IMR-90 (cell line): Measurements from ENCODE around the gene CIT. TPM values are rescaled to one million over a fixed set of nuclear protein-coding genes. Genes with fewer than 3 reads are reported as not detected.

Experiments
- ATAC-seq: fragments of 200-7000 bp; cut with Tn5 transposase; 2 replicates; pipeline ENCODE4 v1.9.1; 2020; ENCODE audit warnings: low read depth, mild to moderate bottlenecking, moderate library complexity
- BruUV-seq: library from RNA; stranded (reverse); fragments of 400-500 nt; replicated peaks from 2 replicates; lab custom pipeline; 2021; lab: Mats Ljungman, UMichigan
- CTCF ChIA-PET: fragments of 300-600 bp; formaldehyde crosslinking; extraction: SDS; loops from one replicate; lab custom pipeline; 2021; ENCODE audit warnings: antibody characterized with exemption; lab: Yijun Ruan, JAX
- POLR2A ChIA-PET: fragments of 300-600 bp; sonication (Branson Sonifier 250); formaldehyde crosslinking; loops from one replicate; lab custom pipeline; 2022; ENCODE audit warnings: antibody characterized with exemption; ENCODE audit not compliant: unreplicated experiment; lab: Charles Lee
- DNase-seq: peaks from one replicate; pipeline ENCODE4 v3.0.0; 2013
- H2AFZ ChIP-seq: replicated peaks from 2 replicates; pipeline ENCODE3; 2013; ENCODE audit warnings: low read length, mild to moderate bottlenecking; ENCODE audit not compliant: poor library complexity
- H2AK5ac ChIP-seq: 2 replicates; pipeline ENCODE4 v1.6.1; 2013; ENCODE audit warnings: low read depth, low read length, inconsistent platforms
- H2AK9ac ChIP-seq: replicated peaks from 2 replicates; pipeline ENCODE3; 2013; ENCODE audit warnings: mild to moderate bottlenecking, low read depth, low read length, moderate library complexity; ENCODE audit not compliant: poor library complexity
- H2BK120ac ChIP-seq: 2 replicates; pipeline ENCODE4 v1.6.1; 2013; ENCODE audit warnings: low read depth, low read length, inconsistent platforms
- H2BK15ac ChIP-seq: 3 replicates; pipeline ENCODE4 v1.6.1; 2013; ENCODE audit warnings: low read depth, low read length, inconsistent platforms
- H2BK20ac ChIP-seq: 2 replicates; pipeline ENCODE4 v1.6.1; 2013; ENCODE audit warnings: low read depth, mild to moderate bottlenecking, inconsistent platforms, low read length, moderate library complexity
- H2BK5ac ChIP-seq: 2 replicates; pipeline ENCODE4 v1.6.1; 2013; ENCODE audit warnings: mild to moderate bottlenecking, low read depth, low read length, inconsistent platforms; ENCODE audit not compliant: poor library complexity, severe bottlenecking
- H3K14ac ChIP-seq: replicated peaks from 2 replicates; pipeline ENCODE4 v1.6.1; 2013; ENCODE audit warnings: low read depth, low read length, inconsistent platforms
- H3K18ac ChIP-seq: 2 replicates; pipeline ENCODE4 v1.6.1; 2013; ENCODE audit warnings: low read depth, low read length, control low read depth
- H3K23ac ChIP-seq: 2 replicates; pipeline ENCODE4 v1.6.1; 2013; ENCODE audit warnings: low read depth, low read length, inconsistent platforms
- H3K27ac ChIP-seq: 2 replicates; pipeline ENCODE4 v1.5.1; 2013; ENCODE audit warnings: mild to moderate bottlenecking, control low read depth, low read length; ENCODE audit not compliant: insufficient read depth
- H3K27me3 ChIP-seq: 2 replicates; pipeline ENCODE4 v1.6.1; 2013; ENCODE audit warnings: low read length; ENCODE audit not compliant: control insufficient read depth, insufficient read depth
- H3K36me3 ChIP-seq: 2 replicates; pipeline ENCODE4 v1.6.1; 2013; ENCODE audit warnings: low read length, mixed read lengths; ENCODE audit not compliant: control insufficient read depth, insufficient read depth
- H3K4ac ChIP-seq: 2 replicates; pipeline ENCODE4 v1.6.1; 2013; ENCODE audit warnings: low read depth, low read length, inconsistent platforms
- H3K4me1 ChIP-seq: 2 replicates; pipeline ENCODE4 v1.6.1; 2013; ENCODE audit warnings: low read length, mixed read lengths; ENCODE audit not compliant: control insufficient read depth, insufficient read depth
- H3K4me2 ChIP-seq: 2 replicates; pipeline ENCODE4 v1.6.1; 2013; ENCODE audit warnings: low read depth, mild to moderate bottlenecking, control low read depth, low read length, moderate library complexity
- H3K4me3 ChIP-seq: 2 replicates; pipeline ENCODE4 v1.5.1; 2013; ENCODE audit warnings: low read depth, mild to moderate bottlenecking, control low read depth, low read length, moderate library complexity; ENCODE audit not compliant: insufficient read depth
- H3K56ac ChIP-seq: 2 replicates; pipeline ENCODE4 v1.6.1; 2013; ENCODE audit warnings: low read length, inconsistent platforms; ENCODE audit not compliant: insufficient read depth; ENCODE audit errors: extremely low read depth
- H3K79me1 ChIP-seq, 2 experiments: 2 replicates each; pipeline ENCODE4 v1.6.1; 2013; ENCODE audit warnings: low read length in 2 of 2, inconsistent platforms in 1 of 2, low read depth in 1 of 2
- H3K9ac ChIP-seq: 2 replicates; pipeline ENCODE4 v1.6.1; 2013; ENCODE audit warnings: low read depth, low read length, control low read depth
- H3K9me1 ChIP-seq: 2 replicates; pipeline ENCODE4 v1.6.1; 2013; ENCODE audit warnings: low read length, inconsistent platforms; ENCODE audit not compliant: insufficient read depth
- H3K9me3 ChIP-seq: 2 replicates; pipeline ENCODE4 v1.6.1; 2013; ENCODE audit warnings: low read length; ENCODE audit not compliant: control insufficient read depth, insufficient read depth
- H4K20me1 ChIP-seq: 2 replicates; pipeline ENCODE4 v1.6.1; 2013; ENCODE audit warnings: low read length, inconsistent platforms; ENCODE audit not compliant: insufficient read depth
- H4K5ac ChIP-seq: 2 replicates; pipeline ENCODE4 v1.6.1; 2013; ENCODE audit warnings: mild to moderate bottlenecking, low read depth, low read length, control low read depth
- H4K8ac ChIP-seq, 2 experiments: 2 replicates each; pipeline ENCODE4 v1.6.1; 2013; ENCODE audit warnings: low read depth in 2 of 2, low read length in 2 of 2, control low read depth in 1 of 2, inconsistent platforms in 1 of 2
- H4K91ac ChIP-seq: 2 replicates; pipeline ENCODE4 v1.6.1; 2013; ENCODE audit warnings: low read depth, low read length, inconsistent platforms; ENCODE audit not compliant: insufficient read depth
- BHLHE40 ChIP-seq: fragments of 150-350 bp; IDR thresholded peaks from 2 replicates; pipeline ENCODE4 v1.6.1; 2016; ENCODE audit warnings: mild to moderate bottlenecking, low read depth, low read length
- CEBPB ChIP-seq: IDR thresholded peaks from 2 replicates; pipeline ENCODE4 v1.6.1; 2012; ENCODE audit warnings: low read depth, low read length, improper control_type of control experiment
- CHD1 ChIP-seq: IDR thresholded peaks from 2 replicates; pipeline ENCODE4 v1.6.1; 2012; ENCODE audit warnings: low read depth, low read length, improper control_type of control experiment
- FOS ChIP-seq: fragments of 150-350 bp; IDR thresholded peaks from 2 replicates; pipeline ENCODE4 v1.6.1; 2016; ENCODE audit warnings: low read depth, low read length
- MAFK ChIP-seq: IDR thresholded peaks from 2 replicates; pipeline ENCODE4 v1.6.1; 2012; ENCODE audit warnings: low read depth, low read length, improper control_type of control experiment
- MAZ ChIP-seq: IDR thresholded peaks from 2 replicates; pipeline ENCODE4 v1.6.1; 2012; ENCODE audit warnings: low read depth, mild to moderate bottlenecking, low read length, improper control_type of control experiment, moderate library complexity, borderline replicate concordance
- MXI1 ChIP-seq: IDR thresholded peaks from 2 replicates; pipeline ENCODE4 v1.6.1; 2012; ENCODE audit warnings: low read depth, mild to moderate bottlenecking, low read length, moderate library complexity, borderline replicate concordance
- NFE2L2 ChIP-seq: fragments of 150-350 bp; IDR thresholded peaks from 2 replicates; pipeline ENCODE4 v1.6.1; 2016; ENCODE audit warnings: low read depth, mild to moderate bottlenecking, low read length
- POLR2A ChIP-seq: IDR thresholded peaks from 2 replicates; pipeline ENCODE4 v1.6.1; 2012; ENCODE audit warnings: mild to moderate bottlenecking, low read depth, low read length
- RAD21 ChIP-seq: IDR thresholded peaks from 2 replicates; pipeline ENCODE4 v1.6.1; 2012; ENCODE audit warnings: low read length, improper control_type of control experiment
- RCOR1 ChIP-seq: IDR thresholded peaks from 2 replicates; pipeline ENCODE4 v1.6.1; 2012; ENCODE audit warnings: mild to moderate bottlenecking, low read length, improper control_type of control experiment; ENCODE audit not compliant: insufficient replicate concordance
- RFX5 ChIP-seq: IDR thresholded peaks from 2 replicates; pipeline ENCODE4 v1.8.0; 2012; ENCODE audit warnings: low read depth, mild to moderate bottlenecking, low read length, moderate library complexity
- SMC3 ChIP-seq: fragments of 150-350 bp; IDR thresholded peaks from 2 replicates; pipeline ENCODE4 v1.6.1; 2016; ENCODE audit warnings: low read depth, mild to moderate bottlenecking, antibody characterized with exemption, low read length, moderate library complexity
- WGBS, 2 experiments: methylation state at CpG; one replicate each; pipeline versions ENCODE4 v1.1.5 to v1.1.7; 2013; ENCODE audit warnings: missing lambda C conversion rate in 2 of 2; ENCODE audit not compliant: insufficient read length in 1 of 2; ENCODE audit errors: extremely low coverage in 2 of 2; 5-methylcytosine and 5-hydroxymethylcytosine counted together
- dilution Hi-C: fragments of 300-500 bp; cut with HindIII; formaldehyde crosslinking; loops from one replicate; pipeline ENCODE4 v1.14.3; 2018; ENCODE audit warnings: low sequenced_read_pairs; ENCODE audit not compliant: unreplicated experiment
- in situ Hi-C: fragments of 300-500 bp; cut with MboI; formaldehyde crosslinking; loops from 3 replicates; pipeline ENCODE4 v1.14.3; 2019; ENCODE audit warnings: low sequenced_read_pairs, inconsistent platforms, mixed read lengths
- intact Hi-C: fragments of 100-400 bp; cut with micrococcal nuclease; formaldehyde crosslinking; loops from 2 replicates; pipeline ENCODE4 v1.10.0; 2022
- polyA plus RNA-seq, 3 experiments: library from polyadenylated mRNA; depleted of rRNA; stranded (reverse); fragments of >200 nt; gene quantifications; 2 replicates each; pipeline ENCODE4 v1.2.3, GENCODE V29; 2012; ENCODE audit warnings: low replicate concordance in 1 of 3
- total RNA-seq: library from RNA; depleted of rRNA; stranded (reverse); fragments of >200 nt; gene quantifications from 2 replicates; pipeline ENCODE4 v1.2.3, GENCODE V29; 2012
- TF ChIP-seq, protein P1 (sequence below): fragments of 150-350 bp; IDR thresholded peaks from 2 replicates; pipeline ENCODE4 v1.6.1; 2016; ENCODE audit warnings: low read depth, mild to moderate bottlenecking, low read length, moderate library complexity, borderline replicate concordance
- TF ChIP-seq, protein P2 (sequence below): conservative IDR thresholded peaks from 2 replicates; pipeline ENCODE4 v1.5.1; 2012; ENCODE audit warnings: mild to moderate bottlenecking, low read depth, low read length, improper control_type of control experiment
- TF ChIP-seq, protein P3 (sequence below): fragments of 150-350 bp; IDR thresholded peaks from 2 replicates; pipeline ENCODE4 v1.6.1; 2017; ENCODE audit warnings: mild to moderate bottlenecking, antibody characterized with exemption, low read length, low read depth

Gene CIT
- total and polyA plus RNA-seq, 2 of the 4 experiments (the other 2 are of a cell fraction): 13.1 to 21.0 TPM

DNA sequence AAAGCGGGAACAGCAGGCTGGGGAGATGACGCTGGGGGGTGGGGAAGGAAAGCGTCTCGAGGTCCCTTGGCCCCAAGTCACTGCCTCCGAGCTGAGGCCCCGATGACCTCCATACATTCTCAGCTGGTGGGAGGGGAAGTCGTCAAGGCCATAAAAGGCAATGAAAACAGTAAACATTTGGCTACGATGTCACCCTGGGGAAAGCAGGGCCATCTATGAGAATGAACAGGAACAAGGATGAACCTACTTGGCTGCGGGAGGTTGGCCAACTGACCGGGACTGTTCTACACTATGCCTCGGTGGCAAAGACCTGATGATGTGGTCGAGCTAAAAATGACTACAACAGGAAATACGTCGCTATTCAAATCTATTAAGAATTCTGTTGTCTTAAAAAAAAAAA, 189.7 kb downstream of the CIT start:
- Histone ChIP-seq H3K27ac (no peak overlapping the region), H3K9ac (no peak overlapping the region), H2BK5ac (no peak overlapping the region), H3K9me3 (no peaks in the 10 kb centered on the region), H4K5ac (no peak overlapping the region), H4K8ac (no peak overlapping the region), H3K23ac (no peak overlapping the region), H3K56ac (no peak overlapping the region), H3K9me1 (peaks cover 6% of the 10 kb centered on the region; the same call in 1 of the 2 replicates), H2AK5ac (no peak overlapping the region), H3K14ac (no peak overlapping the region), H3K36me3 (0 out of 2 replicates have a peak, but pooled peaks cover 3% of the 10 kb centered on the region), H2BK15ac (no peak overlapping the region), H2AK9ac (no peak overlapping the region), H3K4ac (no peak overlapping the region), H3K4me3 (no peak overlapping the region), H4K91ac (no peak overlapping the region), H3K4me1 (peaks cover 6% of the 10 kb centered on the region), H2BK20ac (no peak overlapping the region), H4K20me1 (no peaks in the 10 kb centered on the region), H2AFZ (no peak overlapping the region), H2BK120ac (no peak overlapping the region), H3K4me2 (no peak overlapping the region), H3K18ac (no peak overlapping the region), H3K79me1 (0 out of 4 replicates have a peak, but pooled peaks cover 0 to 5% of the 10 kb centered on the region in 2 experiments), H3K27me3 (no peaks in the 10 kb centered on the region)
- WGBS, 2 experiments: 100% methylated on average over 1 of the region's 14 CpGs; no CpG with 5 or more reads in 1 of the 2 experiments
- ATAC-seq (no peak), DNase-seq (no peak)
- dilution Hi-C loops: no loop called here
- in situ Hi-C loops: no loop called here
- ChIA-PET CTCF (no interaction called here), POLR2A (interaction anchor here (1.1 kb wide), 1 partner anchor 190 kb away, joined by 18 read pairs; the partner anchor contains the start of gene CIT)
- intact Hi-C loops: no loop called here
- TF ChIP-seq CHD1 (no peak), POLR2A (no peak), SMC3 (no peak), BHLHE40 (no peak), MXI1 (no peak), MAFK (no peak), RCOR1 (no peak), RAD21 (no peak), CEBPB (no peak), NFE2L2 (no peak), MAZ (no peak), RFX5 (no peak), FOS (no peak)
- TF ChIP-seq, protein P1, sequence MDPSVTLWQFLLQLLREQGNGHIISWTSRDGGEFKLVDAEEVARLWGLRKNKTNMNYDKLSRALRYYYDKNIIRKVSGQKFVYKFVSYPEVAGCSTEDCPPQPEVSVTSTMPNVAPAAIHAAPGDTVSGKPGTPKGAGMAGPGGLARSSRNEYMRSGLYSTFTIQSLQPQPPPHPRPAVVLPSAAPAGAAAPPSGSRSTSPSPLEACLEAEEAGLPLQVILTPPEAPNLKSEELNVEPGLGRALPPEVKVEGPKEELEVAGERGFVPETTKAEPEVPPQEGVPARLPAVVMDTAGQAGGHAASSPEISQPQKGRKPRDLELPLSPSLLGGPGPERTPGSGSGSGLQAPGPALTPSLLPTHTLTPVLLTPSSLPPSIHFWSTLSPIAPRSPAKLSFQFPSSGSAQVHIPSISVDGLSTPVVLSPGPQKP: no peak
- TF ChIP-seq, protein P2, sequence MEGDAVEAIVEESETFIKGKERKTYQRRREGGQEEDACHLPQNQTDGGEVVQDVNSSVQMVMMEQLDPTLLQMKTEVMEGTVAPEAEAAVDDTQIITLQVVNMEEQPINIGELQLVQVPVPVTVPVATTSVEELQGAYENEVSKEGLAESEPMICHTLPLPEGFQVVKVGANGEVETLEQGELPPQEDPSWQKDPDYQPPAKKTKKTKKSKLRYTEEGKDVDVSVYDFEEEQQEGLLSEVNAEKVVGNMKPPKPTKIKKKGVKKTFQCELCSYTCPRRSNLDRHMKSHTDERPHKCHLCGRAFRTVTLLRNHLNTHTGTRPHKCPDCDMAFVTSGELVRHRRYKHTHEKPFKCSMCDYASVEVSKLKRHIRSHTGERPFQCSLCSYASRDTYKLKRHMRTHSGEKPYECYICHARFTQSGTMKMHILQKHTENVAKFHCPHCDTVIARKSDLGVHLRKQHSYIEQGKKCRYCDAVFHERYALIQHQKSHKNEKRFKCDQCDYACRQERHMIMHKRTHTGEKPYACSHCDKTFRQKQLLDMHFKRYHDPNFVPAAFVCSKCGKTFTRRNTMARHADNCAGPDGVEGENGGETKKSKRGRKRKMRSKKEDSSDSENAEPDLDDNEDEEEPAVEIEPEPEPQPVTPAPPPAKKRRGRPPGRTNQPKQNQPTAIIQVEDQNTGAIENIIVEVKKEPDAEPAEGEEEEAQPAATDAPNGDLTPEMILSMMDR: no peak
- TF ChIP-seq, protein P3, sequence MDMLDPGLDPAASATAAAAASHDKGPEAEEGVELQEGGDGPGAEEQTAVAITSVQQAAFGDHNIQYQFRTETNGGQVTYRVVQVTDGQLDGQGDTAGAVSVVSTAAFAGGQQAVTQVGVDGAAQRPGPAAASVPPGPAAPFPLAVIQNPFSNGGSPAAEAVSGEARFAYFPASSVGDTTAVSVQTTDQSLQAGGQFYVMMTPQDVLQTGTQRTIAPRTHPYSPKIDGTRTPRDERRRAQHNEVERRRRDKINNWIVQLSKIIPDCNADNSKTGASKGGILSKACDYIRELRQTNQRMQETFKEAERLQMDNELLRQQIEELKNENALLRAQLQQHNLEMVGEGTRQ: no peak
- no TSS peak for BruUV-seq
